ENCODE results near the gene MT1F.

Gene MT1F

GRCh38 chr16:56695246-56695645, 37.5 kb downstream of the MT1F start:
- Mint-ChIP-seq H3K4me3 (no peak overlapping the region), H3K27ac (no peak overlapping the region), H3K9me3 (no peaks in the 10 kb centered on the region), H3K27me3 (peaks cover 41% of the 10 kb centered on the region), H3K4me1 (no peaks in the 10 kb centered on the region), H3K36me3 (no peaks in the 10 kb centered on the region)
- no peak for DNase-seq
- CTCF ChIA-PET = no interaction called here

- Mint-ChIP-seq H3K36me3 (no peaks in the 10 kb centered on the region), H3K9me3 (no peaks in the 10 kb centered on the region), H3K4me1 (peaks cover 10% of the 10 kb centered on the region), H3K27ac (no peak overlapping the region), H3K4me3 (no peak overlapping the region), H3K27me3 (peaks cover 27% of the 10 kb centered on the region)
- CTCF ChIA-PET = interaction anchor here (0.6 to 1.6 kb wide), 2 partner anchors 121 to 184 kb away, joined by 3 to 10 read pairs; no protein-coding TSS in a partner anchor
- no peak for DNase-seq
These were observed 39.8 kb downstream of the MT1F start for GRCh38 chr16:56697456-56698155.

GRCh38 chr16:56700195-56700594, 42.4 kb downstream of the MT1F start:
- Mint-ChIP-seq H3K4me3 (no peak overlapping the region), H3K4me1 (peaks cover 10% of the 10 kb centered on the region), H3K27ac (no peak overlapping the region), H3K36me3 (no peaks in the 10 kb centered on the region), H3K27me3 (peaks cover 26% of the 10 kb centered on the region), H3K9me3 (no peaks in the 10 kb centered on the region)
- no peak for DNase-seq
- CTCF ChIA-PET = interaction anchor here (1.4 to 4.5 kb wide), 7 partner anchors 23 to 186 kb away, joined by 5 to 79 read pairs (median 15); no protein-coding TSS in a partner anchor

GRCh38 chr16:56700631-56701030, 42.9 kb downstream of the MT1F start:
- Mint-ChIP-seq H3K4me3 (no peak overlapping the region), H3K36me3 (no peaks in the 10 kb centered on the region), H3K27ac (no peak overlapping the region), H3K9me3 (no peaks in the 10 kb centered on the region), H3K27me3 (peaks cover 21% of the 10 kb centered on the region), H3K4me1 (peaks cover 10% of the 10 kb centered on the region)
- CTCF ChIA-PET = interaction anchor here (1.2 to 4.5 kb wide), 10 partner anchors 16 to 187 kb away, joined by 3 to 79 read pairs (median 14); no protein-coding TSS in a partner anchor
- DNase-seq = no peak

- Mint-ChIP-seq H3K27ac (no peak overlapping the region), H3K36me3 (no peaks in the 10 kb centered on the region), H3K4me3 (no peak overlapping the region), H3K4me1 (peaks cover 10% of the 10 kb centered on the region), H3K27me3 (peaks cover 16% of the 10 kb centered on the region), H3K9me3 (no peaks in the 10 kb centered on the region)
- CTCF ChIA-PET = interaction anchor here (0.8 to 4.5 kb wide), 43 partner anchors 9 to 383 kb away, joined by 3 to 79 read pairs (median 5); partner anchors contain the start of genes BBS2, MT1H, MT1X and MT2A
- DNase-seq = no peak
These were observed 43.8 kb downstream of the MT1F start for GRCh38 chr16:56701534-56701933.

- H3K4me3 Mint-ChIP-seq = no peak overlapping the region
- H3K9me3 Mint-ChIP-seq = no peaks in the 10 kb centered on the region
- peaks cover 14% of the 10 kb centered on the region for H3K4me1 Mint-ChIP-seq
- H3K27me3 Mint-ChIP-seq = peaks cover 10% of the 10 kb centered on the region
- no peaks in the 10 kb centered on the region for H3K36me3 Mint-ChIP-seq
- CTCF ChIA-PET = interaction anchor here (0.7 to 4.5 kb wide), 29 partner anchors 17 to 385 kb away, joined by 3 to 79 read pairs (median 6); partner anchors contain the start of gene MT1H
- peak overlapping the region; percentile 42 for H3K27ac Mint-ChIP-seq
- DNase-seq = no peak
These were observed 45.1 kb downstream of the MT1F start for GRCh38 chr16:56702836-56703235.
